Measurements from ENCODE around the gene SLC35E3. TPM values are rescaled to one million over a fixed set of nuclear protein-coding genes. Genes with fewer than 3 reads are reported as not detected.
"Not testable (repeated sequence)": the region's sequence is repeated elsewhere in the genome, so short reads cannot be mapped to it uniquely, and the experiment has no call there.

The SLC35E3 gene
- polyA plus RNA-seq, 10 donors: 13.2 to 25.5 (median 16.4) TPM

DNA sequence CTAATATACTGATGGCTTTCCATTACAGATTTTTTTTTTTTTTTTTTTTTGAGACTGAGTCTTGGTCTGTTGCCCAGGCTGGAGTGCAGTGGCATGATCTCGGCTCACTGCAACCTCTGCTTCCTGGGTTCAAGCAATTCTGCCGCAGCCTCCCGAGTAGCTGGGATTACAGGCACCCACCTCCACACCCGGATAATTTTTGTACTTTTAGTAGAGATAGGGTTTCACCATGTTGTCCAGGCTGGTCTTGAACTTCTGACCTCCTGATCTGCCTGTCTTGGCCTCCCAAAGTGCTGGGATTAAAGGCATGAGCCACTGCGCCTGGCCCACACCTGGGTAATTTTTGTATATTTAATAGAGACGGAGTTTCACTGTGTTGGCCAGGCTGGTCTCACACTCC lies 65.6 kb downstream of the SLC35E3 start:
- DNase-seq: not testable (repeated sequence)

DNA sequence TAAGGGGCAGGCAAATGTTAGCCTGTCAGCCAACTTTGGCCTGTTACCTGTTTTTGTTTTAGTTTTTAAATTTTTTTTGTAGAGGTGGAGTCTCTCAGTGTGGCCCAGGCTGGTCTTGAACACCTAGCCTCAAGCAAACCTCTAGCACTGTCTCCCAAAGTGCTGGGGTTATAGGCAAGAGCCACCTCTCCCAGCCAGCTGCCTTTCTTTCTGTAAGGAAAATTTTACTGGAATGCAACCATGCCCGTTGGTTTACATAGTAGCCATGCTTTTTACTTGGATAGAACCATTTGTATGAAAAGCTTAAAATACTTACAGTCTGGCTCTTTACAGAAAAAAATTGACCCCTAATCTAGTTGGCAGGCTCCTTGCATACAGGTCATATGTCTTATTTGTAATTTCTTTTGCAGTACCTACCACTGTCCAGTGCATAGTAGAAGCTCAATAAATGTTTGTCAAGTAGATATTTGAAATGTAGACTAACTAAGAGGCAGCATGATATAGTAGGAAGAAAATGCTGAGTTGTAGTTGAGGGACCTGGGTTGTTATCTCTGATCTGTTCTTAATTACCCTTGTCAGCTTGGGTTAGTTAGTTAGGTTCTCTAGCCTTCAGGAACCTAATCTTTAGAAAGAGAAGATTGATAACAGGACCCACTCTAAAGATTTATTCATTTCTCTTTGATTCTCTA lies 66.7 kb downstream of the SLC35E3 start:
- no peak for DNase-seq

DNA sequence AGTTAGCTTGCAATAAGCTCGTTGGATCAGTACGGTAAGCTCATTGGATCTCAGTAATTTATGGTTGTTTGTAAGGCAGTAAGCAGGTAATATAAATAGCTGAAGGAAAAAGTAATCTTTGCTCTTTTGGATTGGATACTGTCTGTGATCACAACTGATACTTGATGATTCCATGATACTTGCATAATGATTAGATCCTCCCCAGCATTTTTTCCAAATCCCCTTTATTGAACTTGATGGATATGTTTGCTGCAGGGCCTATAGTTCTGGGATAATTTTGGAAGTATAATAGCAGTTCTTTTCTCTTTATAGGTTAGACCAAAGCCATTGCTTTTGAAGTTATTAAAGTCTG lies 67.2 kb downstream of the SLC35E3 start:
- DNase-seq: no peak

DNA sequence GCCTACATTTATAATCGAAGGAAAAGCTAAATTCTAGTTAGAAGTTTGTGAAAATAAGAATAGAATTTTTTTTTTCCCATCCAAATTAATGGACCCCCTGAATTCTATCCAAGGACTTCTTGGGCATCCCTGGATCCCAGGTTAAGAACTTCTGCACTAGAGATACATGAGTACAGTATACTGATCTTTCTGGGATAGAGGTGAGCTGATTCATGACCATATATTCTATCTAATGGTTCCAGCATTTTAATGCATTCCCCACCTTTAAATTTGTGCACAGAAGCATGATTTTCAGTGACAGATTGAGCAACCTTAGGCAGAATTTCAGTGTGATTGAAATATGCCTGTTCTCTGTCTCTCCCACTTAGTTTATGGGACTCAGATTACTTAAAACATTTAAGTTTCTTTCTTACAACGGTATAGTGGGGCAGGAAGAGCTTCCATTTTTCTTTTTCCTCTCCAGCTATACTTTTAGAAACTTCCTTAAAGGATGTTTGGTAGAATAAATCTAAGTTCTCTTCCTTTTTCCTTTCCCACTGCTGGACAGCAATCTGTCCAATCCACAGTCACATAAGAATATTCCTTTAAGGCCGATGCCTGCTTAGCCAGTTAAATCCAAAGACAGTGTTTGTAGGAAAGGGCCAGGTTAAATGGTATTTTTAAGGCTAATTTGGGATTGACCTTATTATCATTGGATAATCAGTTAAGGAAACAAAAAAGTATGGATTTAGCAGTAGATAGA lies 68.7 kb downstream of the SLC35E3 start:
- no peak for DNase-seq

DNA sequence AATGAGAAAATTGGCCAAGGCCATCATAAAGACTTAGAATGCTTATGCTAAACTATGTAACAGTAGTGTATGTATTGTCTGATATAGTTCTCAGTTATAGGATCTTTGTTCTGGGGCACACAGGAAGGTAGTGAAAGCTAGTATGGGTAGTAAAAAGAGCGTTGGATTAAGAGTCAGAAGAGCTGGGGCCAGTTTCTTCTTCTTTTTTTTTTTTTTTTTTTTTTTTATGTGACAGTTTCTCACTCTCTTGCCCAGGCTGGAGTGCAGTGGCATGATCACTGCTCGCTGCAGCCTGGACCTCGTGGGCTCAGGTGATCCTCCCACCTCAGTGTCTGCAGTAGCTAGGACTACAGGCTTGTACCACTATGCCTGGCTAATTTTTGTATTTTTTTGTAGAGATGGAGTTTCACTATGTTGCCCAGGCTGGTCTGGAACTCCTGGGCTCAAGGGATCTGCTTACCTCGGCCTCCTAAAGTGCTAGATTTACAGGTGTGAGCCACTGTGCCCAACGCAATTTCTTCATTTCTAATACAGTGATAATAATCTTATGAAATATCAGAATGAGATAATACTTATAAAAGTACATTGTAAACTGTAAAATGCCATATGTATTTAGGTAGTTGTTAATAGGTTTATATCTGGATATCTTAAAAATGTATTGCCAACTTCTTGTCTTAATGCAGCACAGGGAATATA lies 69.4 kb downstream of the SLC35E3 start:
- DNase-seq: no peak

DNA sequence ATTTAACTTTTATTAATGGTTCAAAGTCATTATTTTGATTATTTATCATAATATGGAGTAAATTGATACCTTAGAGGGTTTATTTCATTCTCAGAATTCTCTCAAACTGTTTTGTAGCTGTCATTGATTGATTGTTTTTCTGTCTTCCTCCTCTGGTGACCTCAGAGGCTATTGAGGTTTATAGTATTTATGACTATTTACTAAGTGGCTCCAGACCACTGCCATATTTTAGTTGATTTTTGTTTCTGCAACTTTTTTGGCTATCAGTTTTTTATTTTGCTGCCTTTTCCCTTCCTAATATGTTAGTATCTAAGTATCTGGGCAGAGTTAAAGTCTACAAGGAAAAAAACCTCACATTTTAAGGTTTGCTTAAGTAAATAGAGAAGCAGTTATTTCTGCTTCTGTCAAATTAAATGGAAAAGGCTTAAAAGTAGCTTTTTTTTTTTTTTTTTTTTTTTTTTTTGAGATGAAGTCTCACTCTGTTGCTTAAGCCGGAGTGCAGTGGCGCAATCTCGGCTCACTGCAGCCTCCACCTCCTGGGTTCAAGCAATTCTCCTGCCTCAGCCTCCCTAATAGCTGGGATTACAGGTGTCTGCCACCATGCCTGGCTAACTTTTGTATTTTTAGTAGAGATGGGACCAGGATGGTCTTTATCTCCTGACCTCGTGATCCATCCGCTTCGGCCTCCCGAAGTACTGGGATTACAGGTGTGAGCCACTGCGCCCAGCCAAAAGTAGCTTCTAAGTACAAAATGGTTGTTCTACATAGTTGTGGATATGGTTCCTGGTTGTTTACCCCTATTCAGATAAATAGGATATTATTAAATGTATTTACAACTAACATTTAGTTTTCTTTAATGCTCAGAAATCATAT lies 70.2 kb downstream of the SLC35E3 start:
- DNase-seq: no peak

DNA sequence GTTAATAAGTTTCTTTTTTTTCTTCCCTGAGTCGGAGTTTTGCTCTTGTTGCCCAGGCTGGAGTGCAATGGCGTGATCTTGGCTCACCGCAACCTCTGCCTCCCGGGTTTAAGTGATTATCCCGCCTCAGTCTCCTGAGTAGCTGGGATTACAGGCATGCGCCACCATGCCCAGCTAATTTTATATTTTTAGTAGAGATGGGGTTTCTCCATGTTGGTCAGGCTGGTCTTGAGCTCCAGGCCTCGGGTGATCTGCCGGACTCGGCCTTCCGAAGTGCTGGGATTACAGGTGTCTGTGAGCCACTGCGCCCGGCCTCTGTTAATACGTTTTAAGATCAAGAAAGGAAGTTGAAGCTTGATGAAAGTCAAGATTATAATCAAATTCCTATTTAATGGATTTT lies 73.5 kb downstream of the SLC35E3 start:
- DNase-seq: not testable (repeated sequence)

DNA sequence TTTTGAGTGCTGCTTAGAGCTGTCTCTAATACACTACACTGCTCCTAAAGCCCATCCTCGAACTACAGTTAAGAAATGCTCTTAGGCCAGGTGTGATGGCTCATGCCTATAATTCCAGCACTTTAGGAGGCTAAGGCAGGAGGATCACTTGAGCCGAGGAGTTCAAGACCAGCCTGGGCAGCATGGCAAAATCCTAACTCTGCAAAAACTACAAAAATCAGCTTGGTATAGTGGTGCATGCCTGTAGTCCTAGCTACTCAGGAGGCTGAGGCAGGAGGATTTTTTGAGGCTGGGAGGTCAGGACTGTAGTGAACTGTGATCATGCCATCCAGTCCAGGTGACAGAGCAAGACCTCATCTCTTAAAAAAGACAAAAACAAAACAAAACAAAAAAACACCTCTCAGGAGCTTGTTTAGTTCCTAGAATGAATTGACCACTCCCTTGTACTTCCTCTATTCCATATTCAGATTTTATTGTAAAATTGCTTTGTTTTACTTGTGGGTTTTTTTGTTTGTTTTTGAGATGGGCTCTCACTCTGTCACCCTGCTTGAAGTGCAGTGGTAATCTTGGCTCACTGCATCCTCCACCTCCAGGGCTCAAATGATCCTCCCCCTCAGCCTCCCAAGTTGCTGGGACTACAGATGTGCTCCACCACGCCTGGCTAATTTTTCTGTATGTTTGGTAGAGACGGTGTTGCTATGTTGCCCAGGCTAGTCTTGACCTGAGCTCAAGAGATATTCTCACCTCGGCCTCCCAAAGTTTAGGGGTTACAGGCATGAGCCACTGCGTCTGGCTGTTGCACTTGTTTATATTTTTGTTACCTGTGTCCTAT lies 75.6 kb downstream of the SLC35E3 start:
- DNase-seq: no peak

DNA sequence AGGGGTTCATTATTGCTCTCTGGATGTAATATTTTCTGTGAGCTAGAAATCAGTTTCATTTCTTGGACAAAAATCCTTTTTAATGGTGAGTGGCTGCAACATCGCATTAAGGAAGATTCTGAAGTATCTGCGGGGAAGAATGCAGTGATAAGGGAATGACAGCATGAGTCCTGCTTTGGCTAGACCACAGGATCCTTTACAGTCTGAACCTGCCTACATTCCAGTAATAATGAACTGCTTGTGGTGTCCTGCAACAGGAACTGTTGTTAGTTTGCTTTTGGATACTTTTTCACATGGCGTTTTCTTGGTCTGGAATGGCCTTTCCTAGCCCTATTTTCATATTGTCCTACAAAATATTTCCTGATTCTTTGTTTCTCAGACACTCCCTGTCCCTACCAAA lies 77.7 kb downstream of the SLC35E3 start:
- no peak for DNase-seq

DNA sequence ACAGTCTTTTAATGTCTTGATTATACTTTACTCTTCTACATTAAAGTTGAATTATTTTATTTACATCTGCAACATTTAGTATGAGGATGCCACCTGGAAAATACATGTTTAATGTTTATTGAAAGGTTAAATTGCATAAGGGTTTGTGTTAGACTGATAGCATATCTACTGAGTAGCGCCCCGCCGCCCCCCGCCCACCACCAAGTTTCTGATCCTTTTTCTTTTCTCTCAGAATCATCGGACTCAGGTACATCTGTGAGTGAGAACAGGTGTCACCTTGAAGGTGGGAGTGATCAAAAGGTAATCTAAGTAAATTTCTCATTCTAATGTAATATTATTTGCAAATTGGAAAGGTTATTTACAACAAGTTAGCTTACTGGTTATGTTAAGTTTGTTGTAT lies 78.2 kb downstream of the SLC35E3 start:
- DNase-seq: no peak

DNA sequence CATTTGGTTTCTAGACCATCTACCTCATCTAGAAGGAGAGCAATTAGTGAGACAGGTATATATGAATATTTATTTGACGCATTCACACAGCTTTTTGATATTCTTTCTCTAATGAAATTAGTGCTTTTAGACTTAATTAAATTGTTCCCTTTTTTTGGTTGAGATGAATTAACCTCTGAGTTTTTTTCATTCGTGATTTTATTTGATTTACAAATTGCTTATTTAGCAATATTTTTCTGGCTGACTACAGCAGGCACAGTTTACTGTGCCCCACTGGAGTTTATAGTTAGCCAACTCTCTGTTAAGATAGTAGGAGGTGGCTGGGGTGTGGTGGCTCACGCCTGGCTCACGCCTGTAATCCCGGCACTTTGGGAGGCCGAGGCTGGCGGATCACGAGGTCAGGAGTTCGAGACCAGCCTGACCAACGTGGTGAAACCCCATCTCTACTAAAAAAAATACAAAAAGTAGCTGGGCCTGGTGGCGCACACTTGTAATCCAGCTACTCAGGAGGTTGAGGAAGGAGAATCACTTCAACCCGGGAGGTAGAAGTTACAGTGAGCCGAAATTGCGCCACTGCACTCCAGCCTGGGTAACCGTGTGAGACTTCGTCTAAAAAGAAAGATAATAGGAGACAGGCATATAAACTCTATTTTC lies 78.7 kb downstream of the SLC35E3 start:
- no peak for DNase-seq

DNA sequence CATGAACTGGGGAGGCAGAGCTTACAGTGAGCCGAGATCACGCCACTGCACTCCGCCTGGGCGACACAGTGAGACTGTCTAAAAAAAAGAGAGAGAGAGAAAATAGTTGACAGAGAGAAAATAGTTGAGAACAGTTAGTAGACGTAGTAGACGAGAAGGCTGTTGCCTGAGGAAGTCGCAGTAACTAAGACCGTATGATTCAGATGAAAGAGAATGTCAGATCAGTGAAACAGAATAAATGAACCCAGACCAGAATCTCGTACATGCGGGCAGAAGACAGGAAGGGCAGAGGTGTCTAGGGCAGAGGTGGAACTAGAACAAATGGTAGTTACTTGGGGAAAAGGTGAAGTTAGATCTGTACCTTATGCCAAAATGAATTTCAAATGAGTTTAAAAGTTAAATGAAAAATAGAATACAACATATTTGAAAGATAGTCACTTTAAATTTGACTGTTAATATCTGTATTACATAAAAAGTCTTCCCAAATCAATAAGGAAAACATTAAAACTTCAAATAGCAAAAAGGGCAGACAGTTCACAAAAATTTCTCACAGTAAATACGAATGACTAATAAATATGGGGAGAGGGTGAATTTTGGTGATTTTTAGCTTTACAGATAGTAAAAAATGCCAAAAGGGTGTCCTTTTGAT lies 79.7 kb downstream of the SLC35E3 start:
- no peak for DNase-seq

DNA sequence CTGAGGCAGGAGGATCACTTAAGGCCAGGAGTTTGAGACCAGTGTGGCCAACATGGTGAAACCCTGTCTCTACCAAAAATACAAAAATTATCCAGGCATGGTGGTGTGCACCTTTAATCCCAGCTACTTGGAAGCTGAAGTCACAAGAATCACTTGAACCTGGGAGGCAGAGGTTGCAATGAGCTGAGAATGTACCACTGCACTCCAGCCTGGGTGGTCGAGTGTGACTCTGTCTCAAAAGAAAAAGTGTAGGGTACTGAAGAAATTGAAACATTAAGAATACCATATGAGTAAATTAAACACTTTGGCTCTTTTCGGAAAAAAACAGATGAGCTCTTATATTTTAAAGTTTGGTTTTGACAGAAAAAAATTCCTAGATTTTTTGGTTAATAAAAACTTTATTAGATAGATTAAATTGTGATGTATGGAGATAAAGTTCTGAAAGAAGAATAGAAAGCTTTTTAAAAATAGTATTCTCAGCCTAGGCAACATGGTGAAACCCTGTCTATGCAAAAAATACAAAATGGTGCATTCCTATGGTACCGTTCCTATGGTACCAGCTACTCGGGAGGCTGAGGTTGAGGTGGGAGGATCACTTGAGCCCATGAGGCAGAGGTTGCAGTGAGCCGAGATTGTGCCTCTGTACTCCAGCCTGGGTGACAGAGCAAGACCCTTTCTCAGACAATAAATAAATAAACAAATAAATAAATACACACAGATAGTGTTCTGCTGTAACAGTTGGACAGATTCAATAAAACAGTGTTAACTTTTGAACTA lies 82.1 kb downstream of the SLC35E3 start:
- DNase-seq: no peak

DNA sequence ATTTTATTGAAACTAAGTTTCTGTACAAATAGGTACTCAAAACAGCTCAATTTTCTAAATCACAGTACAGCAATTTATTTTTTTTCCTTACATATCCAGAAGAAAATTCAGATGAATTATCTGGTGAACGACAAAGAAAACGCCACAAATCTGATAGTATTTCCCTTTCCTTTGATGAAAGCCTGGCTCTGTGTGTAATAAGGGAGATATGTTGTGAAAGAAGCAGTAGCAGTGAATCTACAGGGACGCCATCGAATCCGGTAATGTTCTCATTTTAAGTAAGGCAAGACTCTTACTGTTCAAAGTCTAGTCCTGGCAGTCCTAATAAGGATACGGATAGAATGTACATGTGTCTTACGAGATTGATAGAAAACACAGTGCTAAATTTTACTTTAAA lies 82.7 kb downstream of the SLC35E3 start:
- no peak for DNase-seq

Other genes starting within 250 kb of the SLC35E3 start
- 100 to 1,000 TPM; 108 to 148 (median 119) TPM for gene RAP1B, start 135.3 kb upstream of the SLC35E3 start, polyA plus RNA-seq (ENCODE audit: insufficient read length in 10 of 10)
- gene NUP107, start 59.2 kb upstream of the SLC35E3 start, polyA plus RNA-seq (ENCODE audit: insufficient read length in 10 of 10): 10 to 100 TPM; 36.8 to 65.1 (median 43.8) TPM
- 10 to 100 TPM; 32.3 to 65.6 (median 46.7) TPM for gene MDM2, start 62.0 kb downstream of the SLC35E3 start, polyA plus RNA-seq (ENCODE audit: insufficient read length in 10 of 10)
- 1 to 10 TPM; 2.7 to 6.0 (median 4.0) TPM for gene CPM, start 187.0 kb downstream of the SLC35E3 start, polyA plus RNA-seq (ENCODE audit: insufficient read length in 10 of 10)

Data from muscle of back (tissue), 11 donors.